Measurements from ENCODE around the gene TRIP10.

Gene TRIP10

DNA sequence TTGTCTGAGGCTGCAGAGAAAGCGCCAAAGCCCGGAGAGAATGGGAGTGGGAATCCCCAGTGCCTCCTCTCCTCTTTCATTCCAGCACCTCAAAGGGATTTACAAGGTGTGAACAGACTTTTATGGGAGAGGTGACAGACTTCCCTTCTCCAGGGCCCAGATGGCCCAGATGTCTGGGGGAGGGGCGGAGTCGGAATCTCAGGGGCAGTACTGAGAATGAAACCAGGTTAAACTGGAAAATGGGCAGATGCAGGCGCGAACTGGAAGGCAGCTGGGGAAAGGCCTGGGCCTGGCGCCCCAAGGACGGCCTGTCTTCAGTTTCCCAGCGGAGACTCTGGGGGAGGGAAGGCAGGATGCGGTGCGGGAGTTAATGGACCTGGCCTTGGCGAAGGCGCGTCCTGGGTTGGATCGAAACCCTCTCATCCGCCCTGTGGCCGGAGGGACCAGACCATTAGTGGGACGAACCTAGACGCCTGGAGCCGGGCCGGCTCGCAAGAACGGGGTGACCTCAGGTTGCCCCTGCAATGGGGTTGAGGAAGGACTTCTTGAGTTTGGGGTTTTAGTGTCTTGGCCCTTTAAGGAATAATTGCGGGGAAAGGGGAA is 592 bp upstream of the TRIP10 start:
- TF ChIP-seq, protein P1, sequence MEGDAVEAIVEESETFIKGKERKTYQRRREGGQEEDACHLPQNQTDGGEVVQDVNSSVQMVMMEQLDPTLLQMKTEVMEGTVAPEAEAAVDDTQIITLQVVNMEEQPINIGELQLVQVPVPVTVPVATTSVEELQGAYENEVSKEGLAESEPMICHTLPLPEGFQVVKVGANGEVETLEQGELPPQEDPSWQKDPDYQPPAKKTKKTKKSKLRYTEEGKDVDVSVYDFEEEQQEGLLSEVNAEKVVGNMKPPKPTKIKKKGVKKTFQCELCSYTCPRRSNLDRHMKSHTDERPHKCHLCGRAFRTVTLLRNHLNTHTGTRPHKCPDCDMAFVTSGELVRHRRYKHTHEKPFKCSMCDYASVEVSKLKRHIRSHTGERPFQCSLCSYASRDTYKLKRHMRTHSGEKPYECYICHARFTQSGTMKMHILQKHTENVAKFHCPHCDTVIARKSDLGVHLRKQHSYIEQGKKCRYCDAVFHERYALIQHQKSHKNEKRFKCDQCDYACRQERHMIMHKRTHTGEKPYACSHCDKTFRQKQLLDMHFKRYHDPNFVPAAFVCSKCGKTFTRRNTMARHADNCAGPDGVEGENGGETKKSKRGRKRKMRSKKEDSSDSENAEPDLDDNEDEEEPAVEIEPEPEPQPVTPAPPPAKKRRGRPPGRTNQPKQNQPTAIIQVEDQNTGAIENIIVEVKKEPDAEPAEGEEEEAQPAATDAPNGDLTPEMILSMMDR (IDR thresholded peaks at IDR 0.05; ENCODE audit: extremely low read depth, insufficient read depth, missing control alignments): no peak
- no peak for DNase-seq (ENCODE audit: low spot score)
- in situ Hi-C loops (cut with MboI; ENCODE audit: low pct_unique_long_range_greater_than_20kb, low sequenced_read_pairs, unreplicated experiment): loop anchor here (10.0 kb wide), 1 partner anchor 214 kb away; no protein-coding TSS in a partner anchor

DNA sequence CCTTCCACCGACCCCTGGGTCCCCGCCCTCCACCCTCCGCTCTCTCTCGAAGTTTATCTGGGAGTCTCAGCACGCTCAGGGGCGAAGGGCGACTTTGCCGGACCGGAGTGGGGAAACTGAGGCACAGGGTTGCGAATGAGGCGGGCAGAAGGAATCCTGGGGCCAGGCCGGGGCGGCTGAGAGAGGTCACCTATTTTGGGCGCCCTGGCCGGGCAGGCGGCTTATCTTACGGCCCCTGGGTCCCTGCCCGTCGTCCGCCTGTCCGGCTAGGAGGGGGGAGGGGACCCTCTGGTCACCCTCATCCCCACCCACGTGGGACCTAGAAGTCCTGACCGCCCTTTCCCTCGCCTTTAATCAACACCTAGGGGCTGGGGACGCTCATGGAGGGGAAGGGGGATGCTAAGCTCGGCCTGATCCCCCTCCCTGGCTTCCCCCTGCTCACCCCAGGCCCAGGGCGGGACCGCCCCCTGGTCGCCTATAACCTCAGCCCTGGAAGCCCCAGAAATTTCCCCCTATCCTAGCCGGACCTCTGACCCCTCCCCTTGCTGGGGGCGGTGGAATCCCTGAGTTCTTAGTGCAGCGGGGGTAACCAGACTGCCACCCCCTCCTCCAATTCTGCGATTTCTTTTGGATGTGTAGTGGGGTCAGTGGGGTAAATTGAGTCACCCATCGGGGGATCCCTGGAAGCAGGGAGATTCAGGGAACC is 556 bp downstream of the TRIP10 start:
- TF ChIP-seq, protein P1 (IDR thresholded peaks at IDR 0.05; ENCODE audit: extremely low read depth, insufficient read depth, missing control alignments): no peak
- in situ Hi-C loops (cut with MboI; ENCODE audit: low pct_unique_long_range_greater_than_20kb, low sequenced_read_pairs, unreplicated experiment): loop anchor here (10.0 kb wide), 2 partner anchors 125 to 215 kb away; no protein-coding TSS in a partner anchor
- peak; percentile 75 for DNase-seq (ENCODE audit: low spot score)

DNA sequence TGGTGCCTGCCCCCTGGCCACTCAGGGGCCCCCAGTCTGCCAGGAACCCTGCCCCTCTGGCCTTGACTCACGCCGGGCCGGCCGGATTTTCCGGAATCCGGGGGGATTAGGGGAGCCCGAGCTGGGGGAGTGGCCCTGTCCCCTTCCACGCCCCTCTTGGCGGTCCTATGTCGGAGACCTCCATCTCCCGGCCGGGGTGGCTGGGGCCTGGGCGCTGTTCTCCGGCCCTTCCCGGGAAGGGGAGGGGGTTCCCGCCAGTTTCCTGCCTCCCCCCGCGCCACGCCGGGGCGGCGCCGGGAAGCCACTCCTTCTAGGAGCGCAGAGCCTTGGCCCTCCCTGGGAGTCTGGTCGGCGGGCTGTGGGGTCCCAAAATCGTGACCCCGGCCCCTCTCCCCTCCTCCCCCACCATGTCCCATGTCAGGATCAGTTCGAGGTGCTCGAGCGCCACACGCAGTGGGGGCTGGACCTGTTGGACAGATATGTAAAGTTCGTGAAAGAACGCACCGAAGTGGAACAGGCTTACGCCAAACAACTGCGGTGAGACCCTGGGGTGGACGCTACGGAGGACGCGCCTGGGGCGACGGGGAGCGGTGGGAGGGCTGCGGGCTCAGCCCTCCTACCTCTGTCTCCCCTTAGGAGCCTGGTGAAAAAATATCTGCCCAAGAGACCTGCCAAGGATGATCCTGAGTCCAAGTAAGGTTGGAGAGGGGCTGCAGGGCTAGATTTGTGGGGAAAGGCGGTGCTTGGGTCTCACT is 1.3 kb downstream of the TRIP10 start:
- TF ChIP-seq, protein P1 (IDR thresholded peaks at IDR 0.05; ENCODE audit: extremely low read depth, insufficient read depth, missing control alignments): no peak
- in situ Hi-C loops (cut with MboI; ENCODE audit: low pct_unique_long_range_greater_than_20kb, low sequenced_read_pairs, unreplicated experiment): loop anchor here (10.0 kb wide), 1 partner anchor 124 kb away; no protein-coding TSS in a partner anchor
- DNase-seq (ENCODE audit: low spot score): no peak

DNA sequence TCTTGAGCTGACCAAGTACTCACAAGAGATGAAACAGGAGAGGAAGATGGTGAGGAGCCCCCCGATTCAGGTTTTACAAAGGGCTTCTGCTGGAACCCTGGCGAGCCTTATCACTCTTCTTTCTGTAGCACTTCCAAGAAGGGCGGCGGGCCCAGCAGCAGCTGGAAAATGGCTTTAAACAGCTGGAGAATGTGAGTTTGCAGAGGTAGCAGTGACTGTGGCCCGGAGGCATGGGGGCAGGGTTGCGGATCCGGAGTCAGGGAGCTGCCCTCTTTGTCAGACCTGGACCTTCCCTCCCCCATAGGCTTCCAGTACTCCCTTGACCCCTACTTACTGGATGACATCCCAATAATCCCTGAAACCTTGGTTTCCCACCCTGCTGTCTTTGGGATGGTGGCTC is 3.6 kb downstream of the TRIP10 start:
- DNase-seq (ENCODE audit: low spot score): no peak
- in situ Hi-C loops (cut with MboI; ENCODE audit: low pct_unique_long_range_greater_than_20kb, low sequenced_read_pairs, unreplicated experiment): loop anchor here (10.0 kb wide), 1 partner anchor 122 kb away; no protein-coding TSS in a partner anchor
- TF ChIP-seq, protein P1 (IDR thresholded peaks at IDR 0.05; ENCODE audit: extremely low read depth, insufficient read depth, missing control alignments): no peak

DNA sequence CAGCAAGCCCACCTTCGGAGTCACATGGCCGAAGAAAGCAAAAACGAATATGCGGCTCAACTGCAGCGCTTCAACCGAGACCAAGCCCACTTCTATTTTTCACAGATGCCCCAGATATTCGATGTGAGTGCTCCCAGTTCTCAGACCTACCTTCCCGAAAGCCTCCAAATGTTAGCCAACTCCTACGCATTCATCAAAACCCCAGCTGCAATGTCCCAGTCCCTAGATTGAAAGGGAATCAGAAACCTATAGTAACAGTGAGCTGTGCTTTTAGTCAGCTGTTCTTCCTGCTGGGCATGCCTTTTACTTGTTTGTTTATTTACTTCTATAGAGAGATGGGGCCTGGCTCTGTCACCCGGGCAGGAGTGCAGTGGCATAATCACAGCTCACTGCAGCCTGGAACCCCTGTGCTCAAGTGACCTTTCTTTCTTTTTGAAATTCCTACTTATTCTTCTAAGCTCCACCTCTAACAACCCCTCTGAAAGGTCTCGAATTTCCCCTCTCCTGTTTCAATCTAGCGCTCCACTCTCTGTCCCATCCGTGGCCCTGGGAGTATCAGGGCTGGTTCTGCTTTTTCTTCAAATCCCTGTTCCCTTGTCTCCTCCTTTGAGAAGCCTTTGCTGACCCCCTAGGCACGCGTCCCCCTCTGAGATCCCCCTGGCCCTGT is 4.4 kb downstream of the TRIP10 start:
- in situ Hi-C loops (cut with MboI; ENCODE audit: low pct_unique_long_range_greater_than_20kb, low sequenced_read_pairs, unreplicated experiment): loop anchor here (10.0 kb wide), 1 partner anchor 121 kb away; no protein-coding TSS in a partner anchor
- TF ChIP-seq, protein P1 (IDR thresholded peaks at IDR 0.05; ENCODE audit: extremely low read depth, insufficient read depth, missing control alignments): no peak
- no peak for DNase-seq (ENCODE audit: low spot score)
